H1 (cell line): ENCODE measurements around the gene VPS13D. TPM values are rescaled to one million over a fixed set of nuclear protein-coding genes. Genes with fewer than 3 reads are reported as not detected.

Experiments
- polyA plus RNA-seq, 7 experiments: library from polyadenylated mRNA; depleted of rRNA in 3 of 7; stranded (reverse) in 5 of 7; unstranded in 2 of 7; fragments of >200 nt in 5 of 7; fragments of 200-250 nt in 2 of 7; gene quantifications; 1 replicate in 5 of 7; 2 replicates in 1 of 7; 4 replicates in 1 of 7; pipeline versions ENCODE4 v1.2.1 to v1.2.3, GENCODE V29; 2011 to 2013; ENCODE audit warnings: missing spikeins in 2 of 7, mixed read lengths in 2 of 7
- total RNA-seq: library from RNA; stranded (reverse); fragmentation: NEBNext Ultra II Directional; extraction: Animal tissue kit (Norgen Biotek cat#: 25700); gene quantifications from 2 replicates; pipeline ENCODE4 v1.2.1, GENCODE V29; 2021
- TF ChIP-seq, protein P1 (sequence below): IDR thresholded peaks from 2 replicates; pipeline ENCODE4 v1.6.1; 2011; ENCODE audit warnings: low read length, improper control_type of control experiment

Gene VPS13D
- total and polyA plus RNA-seq, 2 of the 8 experiments (the other 6 are each of a cell fraction or from before 2014, with no cell fraction given), result 10.9 to 31.2 TPM

- TF ChIP-seq, protein P1, sequence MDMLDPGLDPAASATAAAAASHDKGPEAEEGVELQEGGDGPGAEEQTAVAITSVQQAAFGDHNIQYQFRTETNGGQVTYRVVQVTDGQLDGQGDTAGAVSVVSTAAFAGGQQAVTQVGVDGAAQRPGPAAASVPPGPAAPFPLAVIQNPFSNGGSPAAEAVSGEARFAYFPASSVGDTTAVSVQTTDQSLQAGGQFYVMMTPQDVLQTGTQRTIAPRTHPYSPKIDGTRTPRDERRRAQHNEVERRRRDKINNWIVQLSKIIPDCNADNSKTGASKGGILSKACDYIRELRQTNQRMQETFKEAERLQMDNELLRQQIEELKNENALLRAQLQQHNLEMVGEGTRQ, result no peak
Observed at GRCh38 chr1:12466816-12467215, 237.0 kb downstream of the VPS13D start (continued).
